NCI-H1092 (cell line): ENCODE data around the gene ABLIM1.

Experiments used
- DNase-seq: peaks from one replicate; lab custom pipeline; 2025; lab: John Stamatoyannopoulos, UW

The ABLIM1 gene

GRCh38 chr10:114386452-114386851 lies 271.6 kb downstream of the ABLIM1 start:
- no peak for DNase-seq

- DNase-seq: no peak
These were observed 272.5 kb downstream of the ABLIM1 start for GRCh38 chr10:114385557-114385956.

- DNase-seq: no peak
These were observed 273.5 kb downstream of the ABLIM1 start for GRCh38 chr10:114384601-114385000.

GRCh38 chr10:114384181-114384580 lies 273.9 kb downstream of the ABLIM1 start:
- DNase-seq: no peak
